ENCODE measurements around the gene KIAA1217. TPM values are rescaled to one million over a fixed set of nuclear protein-coding genes. Genes with fewer than 3 reads are reported as not detected.

Gene KIAA1217
- total RNA-seq, 1 experiment from 2014 or later: 18.6 TPM

DNA sequence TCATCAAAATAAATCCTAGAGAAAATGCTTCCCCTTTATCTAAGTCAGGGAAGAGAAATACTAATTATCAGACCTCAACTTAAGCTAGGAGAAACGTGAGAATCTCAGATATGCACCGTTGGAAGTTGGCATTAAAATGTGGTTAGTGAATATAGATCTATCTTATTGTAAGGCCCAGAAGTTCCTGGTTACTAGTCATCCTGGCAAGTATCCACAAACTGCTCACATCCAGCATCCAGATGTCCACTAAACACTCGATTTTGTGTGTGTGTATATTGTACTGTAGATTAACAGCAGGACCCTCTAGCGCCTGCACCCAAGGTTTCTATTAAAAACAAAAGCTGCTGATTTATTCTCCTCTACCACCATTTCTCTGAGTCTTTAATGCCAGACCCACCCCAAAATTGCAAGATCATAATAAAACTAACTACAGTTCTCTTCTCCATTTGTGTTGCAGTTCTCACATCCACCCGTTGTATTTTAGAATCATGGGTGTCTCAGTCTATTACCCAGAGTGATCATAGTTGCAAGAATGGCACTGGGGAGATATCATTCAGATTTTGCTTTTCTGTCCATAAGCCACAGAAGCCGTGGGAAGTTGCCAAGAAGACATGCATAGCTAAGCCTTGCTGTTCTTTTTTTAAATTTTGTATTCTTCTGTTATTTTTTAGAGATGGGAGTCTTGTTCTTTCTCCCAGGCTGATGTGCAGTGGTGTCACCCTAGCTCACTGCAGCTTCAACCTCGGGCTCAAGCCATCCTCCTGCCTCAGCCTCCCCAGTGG is 165.4 kb downstream of the KIAA1217 start:
- no peak overlapping the region for H2BK20ac ChIP-seq (ENCODE audit: low read depth, low read length, poor library complexity, severe bottlenecking)
- H3K27me3 ChIP-seq (ENCODE audit: insufficient read depth, low read length): no peaks in the 10 kb centered on the region
- peaks cover 2% of the 10 kb centered on the region; the same call in 1 of the 2 replicates for H3K4me1 ChIP-seq (ENCODE audit: insufficient read depth, low read length)
- no peak overlapping the region for H3K4me2 ChIP-seq (ENCODE audit: insufficient read depth, insufficient read length, low read length)
- H3K18ac ChIP-seq (ENCODE audit: insufficient read length, low read depth, low read length): no peak overlapping the region
- H3K36me3 Mint-ChIP-seq (ENCODE audit: insufficient read depth in 1 of 3, low read depth in 3 of 3): peaks cover 12 to 19% (median 13%) of the 10 kb centered on the region in 3 experiments
- no peak overlapping the region for H4K8ac ChIP-seq (replicated peaks; ENCODE audit: insufficient read length, low read depth, low read length)
- H3K56ac ChIP-seq (ENCODE audit: insufficient read length, low read depth, low read length): no peak overlapping the region
- H3K27me3 Mint-ChIP-seq (ENCODE audit: low read depth): peaks cover 2% of the 10 kb centered on the region; the same call in 1 of the 2 replicates
- no peak overlapping the region for H3K4me3 Mint-ChIP-seq
- WGBS (ENCODE audit: extremely low coverage, insufficient read length, low lambda C conversion rate): no CpG with 5 or more reads among the region's 7 CpGs
- no peak overlapping the region for H4K91ac ChIP-seq (ENCODE audit: insufficient read length, low read depth, low read length)
- H3K4me1 Mint-ChIP-seq: peaks cover 21 to 23% of the 10 kb centered on the region in 2 experiments
- DNase-seq: no peak
- no peak overlapping the region for H3T11ph ChIP-seq (ENCODE audit: low read length)
- H3K79me1 ChIP-seq (ENCODE audit: insufficient read depth, low read depth, low read length, poor library complexity, severe bottlenecking): no peaks in the 10 kb centered on the region
- H2BK12ac ChIP-seq (ENCODE audit: insufficient read length, low read depth, low read length): no peak overlapping the region
- H3K79me2 ChIP-seq (ENCODE audit: insufficient read depth, low read length): no peaks in the 10 kb centered on the region
- H4K5ac ChIP-seq (ENCODE audit: insufficient read length, low read depth, low read length): no peak overlapping the region
- H3K9me3 Mint-ChIP-seq: peaks cover 7 to 10% of the 10 kb centered on the region in 2 experiments
- H3K27ac Mint-ChIP-seq: no peak overlapping the region
- no peak overlapping the region for H3K9ac ChIP-seq (ENCODE audit: extremely low read depth, insufficient read length, low read length)
- no peaks in the 10 kb centered on the region for H4K20me1 ChIP-seq (ENCODE audit: control insufficient read depth, insufficient read depth, insufficient read length)
- no peak overlapping the region for H2BK120ac ChIP-seq (ENCODE audit: low read depth, low read length, poor library complexity, severe bottlenecking)
- TF ChIP-seq, protein P1, sequence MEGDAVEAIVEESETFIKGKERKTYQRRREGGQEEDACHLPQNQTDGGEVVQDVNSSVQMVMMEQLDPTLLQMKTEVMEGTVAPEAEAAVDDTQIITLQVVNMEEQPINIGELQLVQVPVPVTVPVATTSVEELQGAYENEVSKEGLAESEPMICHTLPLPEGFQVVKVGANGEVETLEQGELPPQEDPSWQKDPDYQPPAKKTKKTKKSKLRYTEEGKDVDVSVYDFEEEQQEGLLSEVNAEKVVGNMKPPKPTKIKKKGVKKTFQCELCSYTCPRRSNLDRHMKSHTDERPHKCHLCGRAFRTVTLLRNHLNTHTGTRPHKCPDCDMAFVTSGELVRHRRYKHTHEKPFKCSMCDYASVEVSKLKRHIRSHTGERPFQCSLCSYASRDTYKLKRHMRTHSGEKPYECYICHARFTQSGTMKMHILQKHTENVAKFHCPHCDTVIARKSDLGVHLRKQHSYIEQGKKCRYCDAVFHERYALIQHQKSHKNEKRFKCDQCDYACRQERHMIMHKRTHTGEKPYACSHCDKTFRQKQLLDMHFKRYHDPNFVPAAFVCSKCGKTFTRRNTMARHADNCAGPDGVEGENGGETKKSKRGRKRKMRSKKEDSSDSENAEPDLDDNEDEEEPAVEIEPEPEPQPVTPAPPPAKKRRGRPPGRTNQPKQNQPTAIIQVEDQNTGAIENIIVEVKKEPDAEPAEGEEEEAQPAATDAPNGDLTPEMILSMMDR (conservative IDR thresholded peaks at IDR 0.05): no peak
- H3K4ac ChIP-seq (ENCODE audit: low read depth, low read length): no peak overlapping the region
- no peak overlapping the region for H3K23ac ChIP-seq (ENCODE audit: insufficient read length, low read depth, low read length)
- no peak overlapping the region for H3K14ac ChIP-seq (ENCODE audit: insufficient read depth, low read length)
- H3K27ac ChIP-seq (ENCODE audit: insufficient read length, low read depth, low read length): no peak overlapping the region
- H2BK15ac ChIP-seq (ENCODE audit: low read depth, low read length): no peak overlapping the region
- H2AK5ac ChIP-seq (ENCODE audit: insufficient read length, low read length): no peak overlapping the region
- no peaks in the 10 kb centered on the region for H3K23me2 ChIP-seq (ENCODE audit: insufficient read length, low read depth, low read length, poor library complexity, severe bottlenecking)
- H2BK5ac ChIP-seq (ENCODE audit: insufficient read length, low read length): no peak overlapping the region
- no peaks in the 10 kb centered on the region for H3K9me3 ChIP-seq (ENCODE audit: control insufficient read depth, low read depth, low read length)
- no peak overlapping the region for H2AFZ ChIP-seq (ENCODE audit: low read length)

Data from H9 (cell line).